Measurements from ENCODE around the gene TAMM41.
"Not testable (repeated sequence)": the region's sequence is repeated elsewhere in the genome, so short reads cannot be mapped to it uniquely, and the experiment has no call there.

The TAMM41 gene

GRCh38 chr3:11768604-11769003 is 78.1 kb downstream of the TAMM41 start:
- Histone ChIP-seq H3K36me3 (ENCODE audit: control insufficient read depth, insufficient read depth, low read length) (no peaks in the 10 kb centered on the region), H3K4me1 (ENCODE audit: control insufficient read depth, insufficient read depth, low read length, poor library complexity, severe bottlenecking) (no peaks in the 10 kb centered on the region), H3K4me3 (ENCODE audit: extremely low read depth, insufficient read depth, low read length, poor library complexity, severe bottlenecking) (no peak overlapping the region), H3K27ac (ENCODE audit: low read depth, low read length, severe bottlenecking) (no peak overlapping the region), H3K9me3 (ENCODE audit: control insufficient read depth, low read length) (no peaks in the 10 kb centered on the region)
- whole genome bisulfite sequencing, 2 experiments (ENCODE audit: insufficient coverage in 2 of 2) = 98 to 100% methylated on average over 3 of the region's 3 CpGs

- Histone ChIP-seq H3K36me3 (ENCODE audit: control insufficient read depth, insufficient read depth, low read length) (no peaks in the 10 kb centered on the region), H3K27ac (ENCODE audit: low read depth, low read length, severe bottlenecking) (no peak overlapping the region), H3K4me1 (ENCODE audit: control insufficient read depth, insufficient read depth, low read length, poor library complexity, severe bottlenecking) (no peaks in the 10 kb centered on the region), H3K4me3 (ENCODE audit: extremely low read depth, insufficient read depth, low read length, poor library complexity, severe bottlenecking) (no peak overlapping the region), H3K9me3 (ENCODE audit: control insufficient read depth, low read length) (no peaks in the 10 kb centered on the region)
- 75 to 87% methylated on average over 1 to 5 of the region's 5 CpGs for WGBS, 2 experiments (ENCODE audit: insufficient coverage in 2 of 2)
These were observed 81.7 kb downstream of the TAMM41 start for GRCh38 chr3:11764931-11765363.

GRCh38 chr3:11759996-11760395 is 86.7 kb downstream of the TAMM41 start:
- Histone ChIP-seq H3K4me1 (ENCODE audit: control insufficient read depth, insufficient read depth, low read length, poor library complexity, severe bottlenecking) (no peaks in the 10 kb centered on the region), H3K9me3 (ENCODE audit: control insufficient read depth, low read length) (no peaks in the 10 kb centered on the region), H3K27ac (ENCODE audit: low read depth, low read length, severe bottlenecking) (no peak overlapping the region), H3K4me3 (ENCODE audit: extremely low read depth, insufficient read depth, low read length, poor library complexity, severe bottlenecking) (no peak overlapping the region), H3K36me3 (ENCODE audit: control insufficient read depth, insufficient read depth, low read length) (no peaks in the 10 kb centered on the region)
- WGBS, 2 experiments (ENCODE audit: insufficient coverage in 2 of 2) = no CpG with 5 or more reads among the region's 2 CpGs

- H3K27ac ChIP-seq (ENCODE audit: low read depth, low read length, severe bottlenecking) = no peak overlapping the region
These were observed 88.8 kb downstream of the TAMM41 start for GRCh38 chr3:11757929-11758328.

GRCh38 chr3:11757441-11757875 is 89.2 kb downstream of the TAMM41 start:
- Histone ChIP-seq H3K27ac (ENCODE audit: low read depth, low read length, severe bottlenecking) (no peak overlapping the region), H3K4me1 (ENCODE audit: control insufficient read depth, insufficient read depth, low read length, poor library complexity, severe bottlenecking) (no peaks in the 10 kb centered on the region), H3K9me3 (ENCODE audit: control insufficient read depth, low read length) (no peaks in the 10 kb centered on the region), H3K4me3 (ENCODE audit: extremely low read depth, insufficient read depth, low read length, poor library complexity, severe bottlenecking) (no peak overlapping the region), H3K36me3 (ENCODE audit: control insufficient read depth, insufficient read depth, low read length) (no peaks in the 10 kb centered on the region)
- WGBS, 2 experiments (ENCODE audit: insufficient coverage in 2 of 2) = 85 to 86% methylated on average over 8 to 9 of the region's 9 CpGs

More at GRCh38 chr3:11757929-11758328, 88.8 kb downstream of the TAMM41 start:
- Histone ChIP-seq H3K4me3 (ENCODE audit: extremely low read depth, insufficient read depth, low read length, poor library complexity, severe bottlenecking) (no peak overlapping the region), H3K9me3 (ENCODE audit: control insufficient read depth, low read length) (no peaks in the 10 kb centered on the region), H3K4me1 (ENCODE audit: control insufficient read depth, insufficient read depth, low read length, poor library complexity, severe bottlenecking) (no peaks in the 10 kb centered on the region), H3K36me3 (ENCODE audit: control insufficient read depth, insufficient read depth, low read length) (no peaks in the 10 kb centered on the region)
- 83 to 88% methylated on average over 5 of the region's 6 CpGs for WGBS, 2 experiments (ENCODE audit: insufficient coverage in 2 of 2)

- Histone ChIP-seq H3K9me3 (ENCODE audit: control insufficient read depth, low read length) (no peaks in the 10 kb centered on the region), H3K36me3 (ENCODE audit: control insufficient read depth, insufficient read depth, low read length) (no peaks in the 10 kb centered on the region), H3K27ac (ENCODE audit: low read depth, low read length, severe bottlenecking) (no peak overlapping the region), H3K4me1 (ENCODE audit: control insufficient read depth, insufficient read depth, low read length, poor library complexity, severe bottlenecking) (no peaks in the 10 kb centered on the region), H3K4me3 (ENCODE audit: extremely low read depth, insufficient read depth, low read length, poor library complexity, severe bottlenecking) (no peak overlapping the region)
- WGBS, 2 experiments (ENCODE audit: insufficient coverage in 2 of 2) = 83 to 87% methylated on average over 12 of the region's 12 CpGs
These were observed 91.4 kb downstream of the TAMM41 start for GRCh38 chr3:11755276-11755675.

- not testable (repeated sequence) for H3K27ac ChIP-seq (ENCODE audit: low read depth, low read length, severe bottlenecking); H3K36me3 ChIP-seq (ENCODE audit: control insufficient read depth, insufficient read depth, low read length); H3K4me3 ChIP-seq (ENCODE audit: extremely low read depth, insufficient read depth, low read length, poor library complexity, severe bottlenecking); H3K9me3 ChIP-seq (ENCODE audit: control insufficient read depth, low read length); H3K4me1 ChIP-seq (ENCODE audit: control insufficient read depth, insufficient read depth, low read length, poor library complexity, severe bottlenecking)
- 87 to 90% methylated on average over 3 of the region's 4 CpGs for WGBS, 2 experiments (ENCODE audit: insufficient coverage in 2 of 2)
These were observed 94.4 kb downstream of the TAMM41 start for GRCh38 chr3:11752254-11752653.

GRCh38 chr3:11748306-11748705 is 98.4 kb downstream of the TAMM41 start:
- not testable (repeated sequence) for H3K36me3 ChIP-seq (ENCODE audit: control insufficient read depth, insufficient read depth, low read length); H3K27ac ChIP-seq (ENCODE audit: low read depth, low read length, severe bottlenecking); H3K9me3 ChIP-seq (ENCODE audit: control insufficient read depth, low read length); H3K4me3 ChIP-seq (ENCODE audit: extremely low read depth, insufficient read depth, low read length, poor library complexity, severe bottlenecking); H3K4me1 ChIP-seq (ENCODE audit: control insufficient read depth, insufficient read depth, low read length, poor library complexity, severe bottlenecking)
- WGBS, 2 experiments (ENCODE audit: insufficient coverage in 2 of 2) = 86 to 92% methylated on average over 2 of the region's 9 CpGs

All from mesodermal cell (in vitro differentiated cells).